ENCODE results near the gene FAM193B.

DNA sequence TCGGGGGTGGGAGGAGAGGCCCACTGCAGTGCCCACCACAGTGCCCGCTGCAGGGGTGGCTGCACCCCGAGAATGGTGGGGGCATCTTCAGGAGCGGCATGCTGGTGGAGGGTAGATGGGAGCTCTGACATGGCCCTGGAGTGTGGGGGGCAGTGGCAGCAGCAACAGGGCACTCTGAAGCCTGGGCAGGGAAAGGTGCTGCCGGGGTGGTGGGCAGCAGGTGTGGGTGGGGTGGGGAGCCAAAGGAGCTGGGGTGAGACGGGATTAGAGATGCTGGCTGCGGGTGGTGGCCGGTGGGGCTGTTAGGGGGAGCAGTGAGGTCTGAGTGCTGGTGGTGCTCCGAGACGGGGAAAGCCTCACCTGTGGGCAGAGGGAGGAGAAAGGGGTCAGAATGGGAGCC lies 18.0 kb downstream of the FAM193B start:
- no peak for TF ChIP-seq POLR2AphosphoS5 (IDR thresholded peaks at IDR 0.05; ENCODE audit: low read depth, low read length)
- no peak for TF ChIP-seq POLR2A (IDR thresholded peaks at IDR 0.05; ENCODE audit: low read depth, low read length)
